H9 (cell line): Measurements from ENCODE around the gene RILPL2. TPM values are rescaled to one million over a fixed set of nuclear protein-coding genes. Genes with fewer than 3 reads are reported as not detected.
"Not testable (repeated sequence)": the region's sequence is repeated elsewhere in the genome, so short reads cannot be mapped to it uniquely, and the experiment has no call there.

Experiments used
- DNase-seq: peaks from one replicate; pipeline ENCODE4 v3.0.0-alpha.2; 2017
- H2AFZ ChIP-seq: one replicate; pipeline ENCODE4 v1.6.1; 2013; ENCODE audit warnings: mild to moderate bottlenecking, low read length, control low read depth, moderate library complexity
- H2AK5ac ChIP-seq: 2 replicates; pipeline ENCODE4 v1.6.1; 2013; ENCODE audit warnings: low read length, control low read depth, mixed read lengths; ENCODE audit not compliant: insufficient read length
- H2BK120ac ChIP-seq: one replicate; pipeline ENCODE4 v1.6.1; 2013; ENCODE audit warnings: low read depth, mild to moderate bottlenecking, low read length, control low read depth, inconsistent platforms; ENCODE audit not compliant: poor library complexity, severe bottlenecking
- H2BK12ac ChIP-seq: 2 replicates; pipeline ENCODE4 v1.6.1; 2013; ENCODE audit warnings: low read length, control low read depth, mixed read lengths, low read depth; ENCODE audit not compliant: insufficient read length
- H2BK15ac ChIP-seq: 2 replicates; pipeline ENCODE4 v1.6.1; 2013; ENCODE audit warnings: low read depth, low read length, control low read depth
- H2BK20ac ChIP-seq: one replicate; pipeline ENCODE4 v1.6.1; 2013; ENCODE audit warnings: low read depth, mild to moderate bottlenecking, low read length, control low read depth, inconsistent platforms; ENCODE audit not compliant: poor library complexity, severe bottlenecking
- H2BK5ac ChIP-seq: 2 replicates; pipeline ENCODE4 v1.6.1; 2013; ENCODE audit warnings: low read length, control low read depth, mixed read lengths; ENCODE audit not compliant: insufficient read length
- H3K14ac ChIP-seq: 2 replicates; pipeline ENCODE4 v1.6.1; 2013; ENCODE audit warnings: low read length, control low read depth; ENCODE audit not compliant: insufficient read depth
- H3K18ac ChIP-seq: 2 replicates; pipeline ENCODE4 v1.6.1; 2013; ENCODE audit warnings: low read depth, mild to moderate bottlenecking, mixed read lengths, low read length, control low read depth; ENCODE audit not compliant: insufficient read length
- H3K23ac ChIP-seq: 2 replicates; pipeline ENCODE4 v1.6.1; 2013; ENCODE audit warnings: low read length, control low read depth, mixed read lengths, low read depth; ENCODE audit not compliant: insufficient read length
- H3K23me2 ChIP-seq: 2 replicates; pipeline ENCODE4 v1.6.1; 2013; ENCODE audit warnings: low read depth, mild to moderate bottlenecking, mixed read lengths, low read length, control low read depth; ENCODE audit not compliant: insufficient read length, poor library complexity, severe bottlenecking
- H3K27ac ChIP-seq: 2 replicates; pipeline ENCODE4 v1.5.1; 2013; ENCODE audit warnings: low read length, control low read depth, mixed read lengths, low read depth; ENCODE audit not compliant: insufficient read length
- H3K27me3 ChIP-seq: 2 replicates; pipeline ENCODE4 v1.6.1; 2013; ENCODE audit warnings: low read length, control low read depth, inconsistent platforms; ENCODE audit not compliant: insufficient read depth
- H3K4ac ChIP-seq: 2 replicates; pipeline ENCODE4 v1.6.1; 2013; ENCODE audit warnings: low read depth, mild to moderate bottlenecking, control low read depth, inconsistent platforms, low read length, moderate library complexity
- H3K4me1 ChIP-seq: 2 replicates; pipeline ENCODE4 v1.6.1; 2013; ENCODE audit warnings: low read length, control low read depth, inconsistent platforms; ENCODE audit not compliant: insufficient read depth
- H3K4me2 ChIP-seq: 2 replicates; pipeline ENCODE4 v1.6.1; 2013; ENCODE audit warnings: low read length, control low read depth, mixed read lengths; ENCODE audit not compliant: insufficient read length, insufficient read depth
- H3K56ac ChIP-seq: 2 replicates; pipeline ENCODE4 v1.6.1; 2013; ENCODE audit warnings: low read depth, mild to moderate bottlenecking, mixed read lengths, low read length, control low read depth; ENCODE audit not compliant: insufficient read length
- H3K79me1 ChIP-seq: 2 replicates; pipeline ENCODE4 v1.6.1; 2013; ENCODE audit warnings: low read depth, mild to moderate bottlenecking, moderate library complexity, low read length, control low read depth, inconsistent platforms; ENCODE audit not compliant: insufficient read depth, poor library complexity, severe bottlenecking
- H3K79me2 ChIP-seq: 2 replicates; pipeline ENCODE4 v1.6.1; 2013; ENCODE audit warnings: low read length, control low read depth, inconsistent platforms; ENCODE audit not compliant: insufficient read depth
- H3K9ac ChIP-seq: 2 replicates; pipeline ENCODE4 v1.6.1; 2013; ENCODE audit warnings: low read length, control low read depth, mixed read lengths; ENCODE audit not compliant: insufficient read length; ENCODE audit errors: extremely low read depth
- H3K9me3 ChIP-seq: one replicate; pipeline ENCODE4 v1.6.1; 2013; ENCODE audit warnings: low read depth, low read length, inconsistent platforms; ENCODE audit not compliant: control insufficient read depth
- H3T11ph ChIP-seq: one replicate; pipeline ENCODE4 v1.6.1; 2013; ENCODE audit warnings: mild to moderate bottlenecking, low read length, control low read depth, inconsistent platforms
- H4K20me1 ChIP-seq: one replicate; pipeline ENCODE4 v1.6.1; 2013; ENCODE audit not compliant: control insufficient read depth, insufficient read length, insufficient read depth
- H4K5ac ChIP-seq: 2 replicates; pipeline ENCODE4 v1.6.1; 2013; ENCODE audit warnings: low read depth, mild to moderate bottlenecking, mixed read lengths, low read length, control low read depth; ENCODE audit not compliant: insufficient read length
- H4K8ac ChIP-seq: replicated peaks from 2 replicates; pipeline ENCODE4 v1.6.1; 2013; ENCODE audit warnings: low read length, control low read depth, mixed read lengths, low read depth; ENCODE audit not compliant: insufficient read length
- H4K91ac ChIP-seq: 2 replicates; pipeline ENCODE4 v1.6.1; 2013; ENCODE audit warnings: low read depth, mild to moderate bottlenecking, moderate library complexity, mixed read lengths, low read length, control low read depth; ENCODE audit not compliant: insufficient read length
- H3K27ac Mint-ChIP-seq, 3 experiments: 2 replicates in 2 of 3; 3 replicates in 1 of 3; pipeline ENCODE4 v1.8.0; 2020 to 2021; ENCODE audit warnings: mixed read lengths in 3 of 3, mild to moderate bottlenecking in 1 of 3, moderate library complexity in 1 of 3
- H3K27me3 Mint-ChIP-seq: 2 replicates; pipeline ENCODE4 v1.8.0; 2021; ENCODE audit warnings: low read depth, mild to moderate bottlenecking, moderate library complexity, mixed read lengths
- H3K36me3 Mint-ChIP-seq, 3 experiments: 2 replicates in 2 of 3; 3 replicates in 1 of 3; pipeline ENCODE4 v1.8.0; 2020 to 2021; ENCODE audit warnings: low read depth in 3 of 3, mixed read lengths in 3 of 3; ENCODE audit not compliant: insufficient read depth in 1 of 3
- H3K4me1 Mint-ChIP-seq, 2 experiments: 2 replicates each; pipeline ENCODE4 v1.8.0; 2020; ENCODE audit warnings: mixed read lengths in 2 of 2
- H3K4me3 Mint-ChIP-seq, 2 experiments: 2 replicates in 1 of 2; 3 replicates in 1 of 2; pipeline ENCODE4 v1.8.0; 2020 to 2021; ENCODE audit warnings: mild to moderate bottlenecking in 2 of 2, mixed read lengths in 2 of 2, moderate library complexity in 1 of 2
- H3K9me3 Mint-ChIP-seq, 2 experiments: 2 replicates in 1 of 2; 3 replicates in 1 of 2; pipeline ENCODE4 v1.8.0; 2020; ENCODE audit warnings: mild to moderate bottlenecking in 2 of 2, mixed read lengths in 2 of 2, moderate library complexity in 1 of 2
- WGBS: extraction: QIAGEN DNeasy Blood & Tissue Kit; methylation state at CpG from one replicate; pipeline ENCODE4 v1.1.7; 2013; ENCODE audit warnings: missing lambda C conversion rate, low lambda C conversion rate, mixed read lengths; ENCODE audit not compliant: insufficient read length; ENCODE audit errors: extremely low coverage; 5-methylcytosine and 5-hydroxymethylcytosine counted together
- total RNA-seq: library from RNA; stranded (reverse); gene quantifications from 2 replicates; pipeline ENCODE4 v1.2.1, GENCODE V29; 2021
- TF ChIP-seq, protein P1 (sequence below): fragments of 200-600 bp; sonication (generic); conservative IDR thresholded peaks from 3 replicates; pipeline ENCODE4 v1.8.0; 2021; ENCODE audit warnings: antibody characterized with exemption, mild to moderate bottlenecking

The RILPL2 gene
- total RNA-seq, 1 experiment from 2014 or later, result 1.4 TPM

GRCh38 chr12:123407934-123408333, 28.6 kb downstream of the RILPL2 start:
- not testable (repeated sequence) for H3T11ph ChIP-seq, H4K8ac ChIP-seq, H3K4ac ChIP-seq, H3K27ac Mint-ChIP-seq, H3K9ac ChIP-seq, H3K79me1 ChIP-seq, H3K79me2 ChIP-seq, H2BK12ac ChIP-seq, H3K14ac ChIP-seq, H3K27ac ChIP-seq, H3K4me1 ChIP-seq, H4K20me1 ChIP-seq, H3K18ac ChIP-seq, H4K5ac ChIP-seq, H3K9me3 Mint-ChIP-seq, H2BK5ac ChIP-seq, H2BK120ac ChIP-seq, H3K23me2 ChIP-seq, H2BK15ac ChIP-seq, H3K4me3 Mint-ChIP-seq, H4K91ac ChIP-seq, H3K9me3 ChIP-seq, H3K56ac ChIP-seq, H2AK5ac ChIP-seq, H3K23ac ChIP-seq, H2BK20ac ChIP-seq, H3K4me1 Mint-ChIP-seq, H2AFZ ChIP-seq, H3K4me2 ChIP-seq, H3K27me3 ChIP-seq
- TF ChIP-seq, protein P1, sequence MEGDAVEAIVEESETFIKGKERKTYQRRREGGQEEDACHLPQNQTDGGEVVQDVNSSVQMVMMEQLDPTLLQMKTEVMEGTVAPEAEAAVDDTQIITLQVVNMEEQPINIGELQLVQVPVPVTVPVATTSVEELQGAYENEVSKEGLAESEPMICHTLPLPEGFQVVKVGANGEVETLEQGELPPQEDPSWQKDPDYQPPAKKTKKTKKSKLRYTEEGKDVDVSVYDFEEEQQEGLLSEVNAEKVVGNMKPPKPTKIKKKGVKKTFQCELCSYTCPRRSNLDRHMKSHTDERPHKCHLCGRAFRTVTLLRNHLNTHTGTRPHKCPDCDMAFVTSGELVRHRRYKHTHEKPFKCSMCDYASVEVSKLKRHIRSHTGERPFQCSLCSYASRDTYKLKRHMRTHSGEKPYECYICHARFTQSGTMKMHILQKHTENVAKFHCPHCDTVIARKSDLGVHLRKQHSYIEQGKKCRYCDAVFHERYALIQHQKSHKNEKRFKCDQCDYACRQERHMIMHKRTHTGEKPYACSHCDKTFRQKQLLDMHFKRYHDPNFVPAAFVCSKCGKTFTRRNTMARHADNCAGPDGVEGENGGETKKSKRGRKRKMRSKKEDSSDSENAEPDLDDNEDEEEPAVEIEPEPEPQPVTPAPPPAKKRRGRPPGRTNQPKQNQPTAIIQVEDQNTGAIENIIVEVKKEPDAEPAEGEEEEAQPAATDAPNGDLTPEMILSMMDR, result peak; percentile 38; the same call in 2 of the 3 replicates
- DNase-seq, result peak; percentile 46
- WGBS, result no CpG with 5 or more reads among the region's 15 CpGs
- H3K27me3 Mint-ChIP-seq, result peaks cover 38% of the 10 kb centered on the region
- peaks cover 24 to 42% (median 33%) of the 10 kb centered on the region in 3 experiments; a peak in 6 of 7 replicates for H3K36me3 Mint-ChIP-seq

- peaks cover 28 to 46% (median 38%) of the 10 kb centered on the region in 3 experiments; a peak in 6 of 7 replicates for H3K36me3 Mint-ChIP-seq
- H2BK20ac ChIP-seq, H3K56ac ChIP-seq, H3K4me2 ChIP-seq, H4K91ac ChIP-seq, H3K4me1 ChIP-seq, H3K14ac ChIP-seq, H3K23ac ChIP-seq, H3K4me3 Mint-ChIP-seq, H4K20me1 ChIP-seq, H4K8ac ChIP-seq, H3K18ac ChIP-seq, H3K9ac ChIP-seq, DNase-seq, H2BK12ac ChIP-seq, H3K27me3 ChIP-seq, H3K27ac Mint-ChIP-seq, H3K4ac ChIP-seq, H3K23me2 ChIP-seq, H3K79me1 ChIP-seq, H3T11ph ChIP-seq, H2BK120ac ChIP-seq, H3K79me2 ChIP-seq, H4K5ac ChIP-seq, H2BK5ac ChIP-seq, H3K9me3 Mint-ChIP-seq, H3K4me1 Mint-ChIP-seq, H2AFZ ChIP-seq, H2BK15ac ChIP-seq, H3K27ac ChIP-seq, H2AK5ac ChIP-seq, H3K9me3 ChIP-seq: not testable (repeated sequence)
- WGBS, result no CpG with 5 or more reads among the region's 15 CpGs
- H3K27me3 Mint-ChIP-seq, result peaks cover 45% of the 10 kb centered on the region
These were observed 29.2 kb downstream of the RILPL2 start for GRCh38 chr12:123407269-123407668.
